ENCODE data around the gene ST8SIA4.
A peak's percentile ranks its signal among the peaks of the same experiment; 100 is the strongest.

Gene ST8SIA4, protein sequence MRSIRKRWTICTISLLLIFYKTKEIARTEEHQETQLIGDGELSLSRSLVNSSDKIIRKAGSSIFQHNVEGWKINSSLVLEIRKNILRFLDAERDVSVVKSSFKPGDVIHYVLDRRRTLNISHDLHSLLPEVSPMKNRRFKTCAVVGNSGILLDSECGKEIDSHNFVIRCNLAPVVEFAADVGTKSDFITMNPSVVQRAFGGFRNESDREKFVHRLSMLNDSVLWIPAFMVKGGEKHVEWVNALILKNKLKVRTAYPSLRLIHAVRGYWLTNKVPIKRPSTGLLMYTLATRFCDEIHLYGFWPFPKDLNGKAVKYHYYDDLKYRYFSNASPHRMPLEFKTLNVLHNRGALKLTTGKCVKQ

DNA sequence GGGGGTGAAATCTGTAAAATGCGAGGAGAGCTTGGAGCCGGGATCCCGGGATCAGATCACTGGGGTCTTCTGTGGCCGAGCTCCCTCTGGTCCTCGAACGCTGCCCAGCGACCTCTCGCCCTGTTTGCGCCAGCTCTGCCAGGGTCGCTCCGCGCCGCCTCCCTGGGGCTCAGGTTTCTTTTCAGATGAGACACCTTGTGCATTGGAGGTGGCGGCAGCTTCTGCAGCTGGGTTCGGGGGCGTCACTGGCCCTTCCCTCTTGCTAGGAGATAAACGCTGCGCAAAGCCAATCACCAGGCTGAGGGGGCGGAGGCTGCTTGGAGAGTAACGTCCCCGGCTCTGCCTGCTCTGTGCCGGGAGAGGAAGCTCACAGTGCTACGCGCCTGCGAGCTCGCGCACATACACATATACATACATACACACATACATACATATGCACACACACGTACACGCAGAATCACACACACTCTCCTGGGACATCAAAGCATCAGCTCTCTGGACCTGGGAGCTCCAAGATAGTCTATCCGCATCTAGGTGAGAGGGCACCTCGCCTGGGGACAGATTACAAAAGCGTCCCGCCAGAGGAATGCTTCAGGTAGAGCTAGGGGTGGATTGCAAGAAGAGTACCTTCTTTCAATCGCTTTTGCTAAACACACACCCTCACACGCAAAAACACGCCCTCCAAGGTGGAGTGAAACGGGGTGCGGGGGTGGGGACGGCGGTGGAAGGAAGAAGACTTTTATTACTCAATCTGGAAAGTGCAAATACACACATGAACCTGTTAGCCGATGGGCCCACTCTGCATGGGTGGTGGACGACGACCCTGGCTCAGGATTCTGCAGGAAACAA lies at the start of gene ST8SIA4:
Gene ST8SIA4, minus strand, starts transcription at position 244 of the 849 bp plus-strand sequence. CDS start 327 bp downstream, outside the sequence.
- DNase-seq (ENCODE audit: low read depth), result peak; percentile 88

DNA sequence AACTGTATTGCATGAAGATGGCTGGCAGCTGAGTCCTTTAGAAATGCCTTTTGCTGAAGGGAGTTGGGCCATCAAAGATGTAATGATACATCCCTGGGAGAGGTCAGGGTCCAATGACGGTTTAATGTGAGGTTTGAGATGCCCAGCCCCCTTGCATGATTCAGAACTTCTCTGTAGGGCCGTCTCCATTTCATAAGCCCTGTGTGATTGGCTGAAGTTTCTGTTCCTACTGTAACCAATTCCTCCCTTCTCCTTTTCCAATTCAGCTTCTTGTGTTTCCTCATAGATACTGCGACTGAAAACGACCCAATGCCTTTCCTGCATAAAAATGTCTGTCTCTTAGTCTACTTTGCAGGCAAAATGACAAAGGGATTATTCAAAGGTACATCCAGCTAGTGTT lies 47.9 kb upstream of the ST8SIA4 start:
- no peak for DNase-seq (ENCODE audit: low read depth)

DNA sequence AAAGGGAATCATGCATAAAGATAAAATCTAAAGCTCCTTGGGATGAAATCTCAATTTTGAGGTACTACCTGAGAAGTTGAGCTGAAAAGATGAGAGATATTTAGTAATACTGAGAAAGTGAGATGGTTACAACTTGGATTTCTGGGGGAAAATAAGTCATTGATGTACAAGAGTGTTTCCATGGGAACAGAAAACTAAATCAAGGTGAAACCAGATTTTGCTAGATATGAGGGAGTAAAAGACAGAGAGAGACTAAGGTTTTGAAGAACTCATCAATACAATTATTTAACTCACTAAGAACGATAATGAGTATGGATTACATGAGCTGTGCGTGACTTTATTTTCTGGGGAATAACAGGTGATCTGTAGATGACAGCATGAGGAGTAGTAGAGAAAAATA lies 10.2 kb upstream of the ST8SIA4 start:
- DNase-seq (ENCODE audit: low read depth), result no peak

DNA sequence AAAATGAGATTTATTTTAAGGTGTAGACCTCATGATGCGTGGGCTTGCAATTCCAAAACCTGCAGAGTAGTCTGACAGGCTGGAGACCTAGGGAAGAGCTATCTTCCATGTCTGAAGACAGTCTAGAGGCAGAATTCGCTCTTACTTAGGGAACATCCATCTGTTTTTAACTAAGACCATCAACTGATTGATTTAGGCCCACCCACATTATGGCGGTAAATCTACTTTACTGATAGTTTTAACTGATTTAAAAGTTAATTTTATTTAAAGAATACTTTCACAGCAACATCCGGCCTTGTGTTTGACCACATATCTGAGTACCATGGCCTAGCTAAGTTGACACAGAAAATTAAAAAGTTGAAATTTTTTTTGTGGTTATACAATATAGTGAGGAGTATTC lies 6.0 kb upstream of the ST8SIA4 start:
- no peak for DNase-seq (ENCODE audit: low read depth)

DNA sequence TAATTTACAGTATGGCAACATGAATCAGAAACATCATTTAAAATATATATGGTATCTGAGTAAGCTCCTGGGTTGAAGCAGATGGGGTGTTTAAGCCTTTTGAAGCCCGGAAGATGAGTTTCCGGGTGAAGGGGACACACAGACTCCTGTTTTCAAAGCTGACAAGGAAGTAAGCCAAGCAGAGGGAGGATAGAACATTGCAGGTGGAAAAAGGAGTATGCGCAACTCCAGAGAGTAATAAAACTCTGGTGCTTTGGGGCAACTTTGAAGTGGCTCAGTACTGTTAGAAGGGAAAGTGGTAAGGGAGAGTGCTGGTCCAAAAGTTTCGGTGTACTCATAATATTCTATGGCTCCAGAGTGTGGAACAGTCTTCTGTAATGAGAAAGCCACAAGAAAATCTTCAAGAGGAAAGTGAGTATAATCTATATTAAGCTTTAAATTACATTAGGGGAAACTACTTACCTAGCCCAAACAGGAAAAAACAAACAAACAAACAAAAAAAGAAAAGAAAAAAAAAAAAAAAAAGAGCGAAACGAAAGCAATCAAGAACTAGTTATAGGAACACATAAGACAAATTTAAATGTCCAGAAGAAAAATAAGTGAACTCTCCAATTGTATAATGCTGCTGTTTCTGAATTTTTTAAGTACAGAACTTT lies 2.3 kb upstream of the ST8SIA4 start:
- no peak for DNase-seq (ENCODE audit: low read depth)

DNA sequence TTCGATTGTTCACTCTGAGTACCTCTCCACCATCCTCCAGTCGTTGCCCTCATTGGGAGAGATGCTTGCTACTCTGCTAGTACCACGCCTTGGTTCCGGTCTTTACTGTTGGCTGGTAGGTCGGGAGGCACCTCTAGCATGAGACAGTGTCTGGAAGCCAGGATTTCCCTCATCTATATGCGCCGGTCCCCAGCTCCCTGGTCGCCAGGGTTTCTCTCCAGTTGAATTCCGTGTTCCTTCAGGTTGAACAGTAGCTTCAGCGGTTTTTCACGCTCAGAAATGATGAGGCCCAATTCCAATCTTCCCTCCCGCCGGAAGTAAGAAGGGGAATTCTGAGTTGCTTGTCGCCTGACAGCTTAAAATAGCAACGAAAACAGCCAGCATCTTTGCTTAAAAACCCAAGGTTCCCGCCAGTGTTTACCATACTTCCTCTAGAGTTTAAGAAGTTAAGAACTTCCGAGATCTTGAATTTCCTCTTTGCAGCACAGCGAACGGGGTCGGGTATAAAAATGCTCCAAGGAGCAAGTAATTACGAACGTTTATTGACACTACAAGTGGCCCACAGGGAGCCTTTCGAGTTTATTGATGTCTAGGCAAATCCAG lies 1.3 kb upstream of the ST8SIA4 start:
- no peak for DNase-seq (ENCODE audit: low read depth)

DNA sequence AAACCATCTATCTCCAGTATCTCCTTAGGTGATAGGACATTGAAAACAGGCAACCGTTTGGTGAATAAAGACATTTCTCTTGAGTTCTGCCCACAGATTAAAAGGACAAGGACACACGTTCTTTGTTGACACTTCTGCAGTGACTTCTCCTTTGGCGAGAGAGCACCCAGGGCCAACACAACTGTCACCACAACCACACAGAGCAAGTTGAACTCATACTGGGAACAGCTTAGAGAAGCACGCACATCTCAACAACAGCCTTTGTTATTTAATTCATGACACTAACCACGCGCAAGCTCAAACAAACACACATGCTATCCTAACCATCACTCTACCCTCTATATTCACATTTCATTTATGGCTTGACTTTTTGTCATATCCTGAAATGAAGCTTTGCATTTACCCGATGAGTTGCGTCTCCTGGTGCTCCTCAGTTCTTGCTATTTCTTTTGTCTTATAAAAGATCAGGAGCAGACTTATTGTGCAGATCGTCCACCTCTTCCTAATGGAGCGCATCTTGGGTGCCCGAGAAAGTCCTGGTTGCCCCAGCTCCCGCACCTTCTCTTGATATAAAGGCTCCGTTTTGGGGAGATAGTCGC lies 543 bp downstream of the ST8SIA4 start:
- DNase-seq (ENCODE audit: low read depth), result no peak

DNA sequence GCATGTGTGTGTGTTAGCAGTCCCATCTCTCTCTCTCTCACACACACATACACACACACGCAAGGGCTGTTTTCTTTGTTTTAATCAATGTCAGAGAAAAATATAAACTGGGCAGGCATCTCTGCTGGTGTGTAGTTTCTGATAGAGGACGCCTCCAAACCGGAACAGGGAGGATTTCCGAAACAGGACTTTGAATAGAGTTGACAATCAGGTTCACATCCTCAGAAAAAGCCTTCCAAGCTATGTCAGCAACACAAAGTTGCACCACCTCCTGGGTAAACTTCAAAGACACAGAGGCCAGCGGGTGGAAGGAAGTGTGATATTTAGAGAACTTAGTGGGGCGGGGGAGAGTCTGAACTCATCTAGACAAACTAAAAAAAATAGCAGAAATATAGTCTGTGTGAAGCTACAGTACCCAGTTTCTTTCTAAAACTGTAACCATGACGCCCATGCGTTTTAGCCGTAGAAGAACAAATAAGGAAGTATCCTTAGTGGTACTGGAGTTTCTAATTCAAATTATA lies 1.2 kb downstream of the ST8SIA4 start:
- peak; percentile 31 for DNase-seq (ENCODE audit: low read depth)

DNA sequence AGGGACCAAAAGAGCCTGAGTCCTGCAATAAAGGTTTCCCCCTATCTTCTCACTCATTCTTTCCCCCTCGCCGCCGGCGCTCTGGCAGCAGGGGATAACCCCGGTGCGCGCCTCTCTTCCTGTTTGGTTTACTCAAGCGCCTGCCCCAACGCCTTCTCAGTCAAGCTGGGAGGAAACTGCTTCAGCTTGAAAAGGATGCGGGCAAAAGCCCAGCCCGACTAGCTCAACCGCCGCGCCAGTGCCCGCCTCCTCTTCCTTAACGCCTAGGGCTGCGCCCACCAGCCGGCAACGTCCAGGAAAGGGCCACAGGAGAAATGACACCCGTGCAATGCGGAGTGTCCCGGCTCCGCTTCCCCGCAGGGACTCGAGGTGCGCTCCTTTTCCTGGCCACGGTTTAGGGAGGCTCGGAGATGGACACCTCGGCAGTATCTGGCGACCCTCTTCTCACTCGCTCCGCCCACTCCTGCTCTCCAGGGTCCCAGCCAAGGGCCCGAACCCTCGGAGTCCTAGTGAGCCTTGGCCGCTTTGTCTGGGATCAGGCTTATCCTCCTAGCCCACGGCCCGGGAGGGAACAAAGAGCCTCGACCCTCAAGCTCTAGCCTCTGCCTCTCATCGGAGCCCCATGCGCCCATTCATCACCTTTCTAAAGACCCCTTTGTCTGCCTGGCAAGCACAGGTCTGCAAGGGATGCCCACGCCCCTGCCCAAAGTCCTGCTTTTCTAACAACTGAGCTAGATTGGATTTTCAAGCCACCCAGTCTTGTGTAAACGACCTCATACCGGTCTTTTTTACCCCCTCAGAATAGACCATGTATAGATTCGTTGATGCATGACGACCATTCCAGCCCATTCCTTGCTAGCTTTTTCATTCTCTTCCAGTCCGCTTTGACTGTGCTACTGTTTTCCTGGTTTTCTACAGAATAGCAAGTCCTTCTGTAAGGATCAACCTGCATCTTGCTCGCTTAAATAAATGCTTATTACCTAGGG lies 2.0 kb downstream of the ST8SIA4 start:
- peak; percentile 86 for DNase-seq (ENCODE audit: low read depth)

DNA sequence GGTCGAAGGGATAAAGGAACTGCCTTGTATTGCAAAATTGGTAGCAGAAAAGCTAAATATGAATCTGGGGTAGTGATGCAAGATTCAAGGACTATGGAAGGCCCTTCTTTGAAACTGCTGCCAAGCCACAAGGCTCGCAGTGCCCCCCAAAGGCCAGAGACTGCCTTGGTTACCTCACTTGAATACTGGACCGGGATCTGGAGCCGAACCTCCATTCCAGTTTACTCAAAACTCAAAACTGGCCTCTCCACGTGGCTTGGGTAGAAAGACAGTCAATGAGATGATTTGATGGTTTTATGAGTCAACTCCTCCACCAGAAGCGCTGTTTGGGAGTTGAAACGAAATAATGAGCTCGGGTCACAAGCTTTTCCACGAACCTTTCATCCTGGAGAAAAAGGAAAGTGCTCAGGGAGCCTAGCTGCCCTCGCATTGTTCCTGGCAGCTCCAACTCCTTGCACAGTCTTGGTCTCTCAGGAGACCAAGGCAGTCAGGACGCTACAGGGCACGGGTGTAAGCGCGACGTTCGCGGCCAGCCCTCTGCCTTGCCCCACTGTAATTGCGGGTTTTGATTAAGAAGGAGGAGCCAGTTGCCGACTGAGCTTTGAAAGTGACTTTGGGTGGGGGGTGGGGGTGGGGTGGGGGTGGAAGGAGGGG lies 2.8 kb downstream of the ST8SIA4 start:
- DNase-seq (ENCODE audit: low read depth), result no peak

DNA sequence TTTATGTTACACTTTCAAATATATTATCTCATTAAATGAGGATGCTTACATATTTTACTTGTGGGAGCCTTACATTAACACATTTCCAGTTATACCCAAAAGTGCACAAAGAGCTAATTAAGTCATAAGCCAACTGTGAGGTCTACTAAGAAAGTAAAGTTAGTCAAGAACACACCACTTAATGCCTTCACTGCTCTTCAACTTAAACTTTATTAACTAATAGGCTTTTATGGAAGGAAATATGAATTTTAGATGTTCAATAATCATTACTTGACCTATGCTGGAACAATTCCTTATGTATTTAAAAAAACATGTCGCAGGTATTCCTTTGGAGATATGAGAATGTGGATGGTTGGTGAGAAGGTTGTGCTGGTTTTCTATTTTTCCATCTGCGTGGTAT lies 3.4 kb downstream of the ST8SIA4 start:
- no peak for DNase-seq (ENCODE audit: low read depth)

DNA sequence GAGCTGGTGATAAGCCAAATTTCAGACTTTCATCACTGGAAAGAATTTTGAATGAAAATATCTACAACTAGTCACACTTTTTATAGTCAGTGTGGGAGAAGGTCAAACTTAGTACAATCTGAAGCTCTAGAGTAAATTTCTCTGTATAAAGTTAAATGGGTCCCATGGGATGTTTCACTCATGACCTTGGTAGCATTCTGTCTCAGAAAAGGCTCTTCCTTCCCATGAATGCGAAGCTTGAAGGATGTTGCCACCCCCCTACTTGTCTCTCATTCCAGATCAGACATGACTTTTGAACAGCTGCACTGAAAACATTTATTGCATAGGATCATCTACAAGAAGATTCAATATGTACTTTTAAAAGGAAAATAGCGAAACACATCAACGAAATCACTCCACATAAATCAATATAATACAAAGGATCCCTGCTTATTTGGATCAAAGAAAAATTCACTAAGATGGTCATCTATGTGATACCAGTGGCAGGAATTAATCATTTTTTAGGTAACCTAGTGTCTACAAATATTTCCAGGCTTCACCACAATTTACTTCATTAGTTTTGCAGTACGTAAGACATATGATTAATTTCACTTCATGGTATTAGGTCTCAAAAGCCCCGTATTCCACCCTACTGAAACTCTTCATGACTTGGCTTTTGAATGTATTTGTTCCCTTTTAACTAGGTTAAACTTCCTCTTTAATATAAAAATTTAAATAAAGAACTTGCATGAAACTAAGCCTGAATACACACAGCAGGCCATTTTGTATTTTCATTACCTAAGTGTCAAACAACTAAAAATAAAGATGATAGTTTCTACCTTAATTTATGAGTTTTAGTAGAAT lies 4.4 kb downstream of the ST8SIA4 start:
- DNase-seq (ENCODE audit: low read depth), result no peak

DNA sequence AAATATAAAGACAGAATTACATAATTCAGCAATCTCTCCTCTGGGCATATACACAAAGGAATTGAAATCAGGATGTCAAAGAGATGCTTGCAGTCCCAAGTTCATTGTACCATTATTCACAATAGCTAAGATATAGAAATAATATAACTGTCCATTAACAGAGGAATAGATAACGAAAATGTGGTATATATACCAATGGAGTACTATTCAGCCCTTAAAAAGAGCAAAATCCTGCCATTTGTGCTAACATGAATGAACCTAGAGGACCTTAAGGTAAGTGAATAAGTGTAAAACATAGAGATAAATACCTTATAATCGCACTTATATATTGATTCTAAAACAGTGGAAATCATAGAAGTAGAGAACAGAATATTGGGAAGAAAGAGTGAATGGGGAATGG lies 7.0 kb downstream of the ST8SIA4 start:
- DNase-seq (ENCODE audit: low read depth), result no peak

DNA sequence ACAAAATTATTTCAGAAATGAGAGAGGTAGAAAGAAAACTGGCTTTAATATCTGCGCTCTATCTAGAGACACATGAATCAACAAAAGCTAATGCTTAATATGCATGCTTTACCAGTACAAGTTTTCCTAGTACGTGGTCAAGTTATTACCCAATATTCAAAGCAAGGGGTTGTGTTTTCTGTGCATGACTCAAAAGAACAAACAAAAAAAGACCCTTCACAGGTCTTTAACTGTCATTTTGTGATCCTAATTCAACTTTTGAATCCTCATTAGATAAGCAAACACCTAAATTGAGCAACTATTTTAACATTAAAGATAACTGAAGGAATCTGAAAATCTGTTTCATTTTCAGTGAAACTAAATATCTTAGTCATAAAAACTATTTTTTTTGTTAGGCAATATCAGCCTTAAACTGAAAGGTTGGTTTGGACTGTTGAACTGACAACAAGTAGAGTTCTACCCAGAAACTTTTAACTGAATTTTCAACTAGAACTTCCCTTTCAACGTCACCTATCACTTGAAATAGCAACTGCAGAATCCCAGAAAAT lies 12.5 kb downstream of the ST8SIA4 start:
- DNase-seq (ENCODE audit: low read depth), result no peak

DNA sequence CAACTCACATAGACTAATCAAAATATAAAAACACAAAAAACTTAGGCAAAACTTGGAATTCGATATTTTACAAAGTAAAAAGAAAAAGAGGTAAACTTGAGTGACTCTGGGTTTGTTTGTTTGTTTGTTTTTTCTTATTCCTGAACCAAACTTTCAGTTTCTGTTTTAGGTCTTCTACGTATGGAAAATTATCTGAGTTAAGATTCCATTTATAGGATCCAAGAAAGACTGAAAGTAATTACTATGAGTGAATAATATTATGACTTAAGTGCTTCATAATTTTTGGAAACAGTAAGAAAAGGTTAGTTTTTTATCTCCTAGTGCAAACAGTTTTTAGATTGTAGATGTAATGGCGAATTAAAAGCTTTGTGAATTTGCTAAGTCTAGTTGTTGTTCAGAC lies 13.2 kb downstream of the ST8SIA4 start:
- no peak for DNase-seq (ENCODE audit: low read depth)

DNA sequence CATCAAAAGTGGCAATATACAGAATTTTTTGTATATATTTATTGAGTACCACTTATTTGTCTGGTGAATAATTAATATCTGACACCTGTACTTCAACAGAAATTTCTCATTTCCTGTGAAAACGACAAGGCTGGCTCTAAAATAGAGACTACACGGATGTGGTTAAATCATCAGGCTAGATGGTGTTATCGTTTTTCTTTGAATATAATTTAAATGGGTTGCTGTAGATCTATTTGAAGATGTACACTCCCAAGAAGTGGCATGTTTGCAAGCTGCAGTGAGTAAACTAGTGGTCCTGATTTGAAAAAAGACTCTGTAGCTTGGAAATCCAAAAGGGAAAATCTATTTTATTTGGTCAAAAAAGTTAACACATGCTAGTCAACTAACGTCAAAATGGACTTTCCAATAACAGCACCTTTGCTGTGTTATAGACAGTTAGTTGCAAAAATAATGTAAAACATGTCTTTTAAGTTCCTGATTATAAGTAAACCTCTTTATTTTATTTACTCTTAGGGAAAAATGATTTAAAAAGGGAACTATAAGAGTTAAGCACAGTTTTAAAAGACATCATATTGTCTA lies 13.8 kb downstream of the ST8SIA4 start:
- no peak for DNase-seq (ENCODE audit: low read depth)

DNA sequence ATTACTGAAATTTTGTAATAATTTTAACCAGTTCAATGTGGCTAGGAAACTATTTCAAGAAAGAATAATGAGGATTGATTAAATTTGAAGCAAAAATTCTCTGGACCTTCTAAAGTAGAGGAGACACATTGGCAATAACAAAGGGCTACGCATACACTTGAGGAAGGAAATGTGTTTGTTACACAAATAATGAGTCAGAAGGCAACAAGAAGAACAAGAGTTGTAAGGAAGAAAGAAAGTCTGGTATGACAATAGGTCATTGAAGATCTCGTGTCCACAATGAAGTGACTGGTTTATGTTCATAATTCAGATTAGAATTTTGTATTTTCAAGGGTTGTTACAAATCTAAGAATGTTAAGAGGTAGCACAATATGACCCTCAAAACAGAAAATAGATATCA lies 25.8 kb downstream of the ST8SIA4 start:
- no peak for DNase-seq (ENCODE audit: low read depth)
